GM23248 (cell line): ENCODE results near the gene RAB43. TPM values are rescaled to one million over a fixed set of nuclear protein-coding genes. Genes with fewer than 3 reads are reported as not detected.

Experiments used
- DNase-seq: peaks from one replicate; pipeline ENCODE4 v3.0.0-alpha.2; 2015
- H2AFZ ChIP-seq: fragments of 200-600 bp; sonication (generic); 2 replicates; pipeline ENCODE4 v1.6.1; 2016; ENCODE audit warnings: antibody characterized with exemption
- H3F3A ChIP-seq: fragments of 200-600 bp; sonication (generic); 2 replicates; pipeline ENCODE4 v1.6.1; 2016; ENCODE audit warnings: mild to moderate bottlenecking, antibody characterized with exemption, mixed run types; ENCODE audit not compliant: insufficient read depth
- H3K27ac ChIP-seq: fragments of 200-600 bp; sonication (generic); 2 replicates; pipeline ENCODE4 v1.5.1; 2016; ENCODE audit warnings: mild to moderate bottlenecking
- H3K27me3 ChIP-seq: fragments of 200-600 bp; sonication (generic); replicated peaks from 2 replicates; pipeline ENCODE4 v1.6.1; 2016; ENCODE audit warnings: mild to moderate bottlenecking; ENCODE audit not compliant: insufficient read depth
- H3K36me3 ChIP-seq: fragments of 200-600 bp; sonication (generic); 2 replicates; pipeline ENCODE4 v1.6.1; 2016; ENCODE audit warnings: low read depth, mild to moderate bottlenecking
- H3K4me1 ChIP-seq: fragments of 200-600 bp; sonication (generic); 2 replicates; pipeline ENCODE4 v1.6.1; 2016; ENCODE audit warnings: mild to moderate bottlenecking; ENCODE audit not compliant: insufficient read depth
- H3K4me2 ChIP-seq: fragments of 200-600 bp; sonication (generic); one replicate; pipeline ENCODE4 v1.6.1; 2016; ENCODE audit warnings: mild to moderate bottlenecking; ENCODE audit not compliant: unreplicated experiment
- H3K4me3 ChIP-seq: fragments of 200-600 bp; sonication (generic); 2 replicates; pipeline ENCODE4 v1.5.1; 2016; ENCODE audit warnings: mild to moderate bottlenecking
- H3K79me2 ChIP-seq: fragments of 200-600 bp; sonication (generic); 2 replicates; pipeline ENCODE4 v1.6.1; 2016; ENCODE audit warnings: mild to moderate bottlenecking; ENCODE audit not compliant: insufficient read depth
- H3K9ac ChIP-seq: fragments of 200-600 bp; sonication (generic); 2 replicates; pipeline ENCODE4 v1.6.1; 2016; ENCODE audit warnings: mild to moderate bottlenecking
- H3K9me2 ChIP-seq: fragments of 200-600 bp; sonication (generic); 2 replicates; pipeline ENCODE4 v1.6.1; 2016; ENCODE audit warnings: mixed run types, mild to moderate bottlenecking, moderate library complexity; ENCODE audit not compliant: insufficient read depth
- H3K9me3 ChIP-seq: fragments of 200-600 bp; sonication (generic); one replicate; pipeline ENCODE4 v1.6.1; 2017; ENCODE audit warnings: low read depth
- H4K20me1 ChIP-seq: fragments of 200-600 bp; sonication (generic); 2 replicates; pipeline ENCODE4 v1.6.0; 2016; ENCODE audit not compliant: insufficient read depth
- EZH2 ChIP-seq: fragments of 200-600 bp; sonication (generic); IDR thresholded peaks from 2 replicates; pipeline ENCODE4 v1.6.1; 2018; ENCODE audit warnings: antibody characterized with exemption, mild to moderate bottlenecking; ENCODE audit not compliant: insufficient read depth, poor library complexity, severe bottlenecking
- EZH2phosphoT487 ChIP-seq: fragments of 200-600 bp; sonication (generic); IDR thresholded peaks from 2 replicates; pipeline ENCODE4 v1.6.1; 2018; ENCODE audit warnings: antibody characterized with exemption, moderate library complexity, mild to moderate bottlenecking, low read depth; ENCODE audit not compliant: insufficient read depth
- WGBS, 2 experiments: methylation state at CpG; one replicate each; pipeline ENCODE4 v1.1.6; 2015 to 2017; ENCODE audit warnings: low lambda C conversion rate in 2 of 2, low coverage in 1 of 2; ENCODE audit errors: missing lambda C conversion rate in 2 of 2; 5-methylcytosine and 5-hydroxymethylcytosine counted together
- in situ Hi-C: fragments of 300-500 bp; cut with MboI; formaldehyde crosslinking; loops from 2 replicates; pipeline ENCODE4 v1.15.0; 2020
- polyA plus RNA-seq: library from polyadenylated mRNA; unstranded; fragments of >200 nt; fragmentation: Nextera tagmentation; extraction: Ambion mirVana; gene quantifications from 2 replicates; pipeline ENCODE4 v1.2.1, GENCODE V29; 2016
- total RNA-seq: library from RNA; depleted of rRNA; stranded (reverse); fragments of >200 nt; shearing (Covaris generic); gene quantifications from 2 replicates; pipeline ENCODE4 v1.2.3, GENCODE V29; 2014

The RAB43 gene
- total and polyA plus RNA-seq, 2 experiments from 2014 or later, result 6.9 to 19.7 TPM

- H3K27me3 ChIP-seq, result peaks cover 3% of the 10 kb centered on the region; the same call in 1 of the 2 replicates
- in situ Hi-C loops, result no loop called here
- H3K4me3 ChIP-seq, result no peak overlapping the region
- no peaks in the 10 kb centered on the region for H3K9me3 ChIP-seq
- no peaks in the 10 kb centered on the region for H3K36me3 ChIP-seq
- TF ChIP-seq EZH2, result no peak
- TF ChIP-seq EZH2phosphoT487, result no peak
- H3F3A ChIP-seq, result no peaks in the 10 kb centered on the region
- DNase-seq, result no peak
- H3K4me1 ChIP-seq, result 0 out of 2 replicates have a peak, but pooled peaks cover 2% of the 10 kb centered on the region
- no peak overlapping the region for H2AFZ ChIP-seq
- H3K79me2 ChIP-seq, result no peaks in the 10 kb centered on the region
- H3K4me2 ChIP-seq, result no peak overlapping the region
- WGBS, 2 experiments, result 67 to 71% methylated on average over 4 of the region's 4 CpGs
- no peak overlapping the region for H3K27ac ChIP-seq
- no peaks in the 10 kb centered on the region for H3K9me2 ChIP-seq
- no peak overlapping the region for H3K9ac ChIP-seq
- no peaks in the 10 kb centered on the region for H4K20me1 ChIP-seq
These were observed 63.0 kb downstream of the RAB43 start for GRCh38 chr3:129058441-129059200.

DNA sequence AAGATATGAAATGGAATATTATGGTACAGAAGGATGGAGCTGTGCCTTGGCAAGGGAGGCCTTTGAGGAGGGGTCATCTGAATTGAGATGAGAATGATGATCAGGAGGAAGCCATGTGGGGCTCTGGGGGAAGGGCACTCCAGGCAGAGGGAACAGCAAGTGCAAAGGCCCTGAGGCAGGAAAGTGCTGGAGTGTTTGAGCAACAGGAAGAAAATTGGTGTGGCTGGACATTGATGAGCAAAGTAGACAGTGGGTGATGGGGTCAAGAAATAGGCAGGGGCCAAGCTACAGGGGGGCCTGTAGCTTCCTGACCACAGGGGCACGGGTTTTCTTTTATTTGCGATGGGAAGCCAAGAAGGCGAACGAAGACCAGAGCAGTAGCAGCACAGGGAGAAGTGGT, 64.4 kb downstream of the RAB43 start:
- Histone ChIP-seq H3K4me1 (0 out of 2 replicates have a peak, but pooled peaks cover 3% of the 10 kb centered on the region), H3K4me3 (no peak overlapping the region), H4K20me1 (no peaks in the 10 kb centered on the region), H3K4me2 (no peak overlapping the region), H2AFZ (no peak overlapping the region), H3K27ac (no peak overlapping the region), H3K36me3 (no peaks in the 10 kb centered on the region), H3K79me2 (no peaks in the 10 kb centered on the region), H3K9ac (no peak overlapping the region), H3K9me2 (no peaks in the 10 kb centered on the region), H3K9me3 (no peaks in the 10 kb centered on the region), H3K27me3 (peaks cover 3% of the 10 kb centered on the region; the same call in 1 of the 2 replicates), H3F3A (no peaks in the 10 kb centered on the region)
- 71 to 76% methylated on average over 4 of the region's 4 CpGs for WGBS, 2 experiments
- in situ Hi-C loops, result no loop called here
- TF ChIP-seq EZH2 (no peak), EZH2phosphoT487 (no peak)
- no peak for DNase-seq

GRCh38 chr3:129056451-129057173, 65.0 kb downstream of the RAB43 start:
- Histone ChIP-seq H3K9me2 (no peaks in the 10 kb centered on the region), H3K79me2 (no peaks in the 10 kb centered on the region), H3K36me3 (no peaks in the 10 kb centered on the region), H3K4me2 (no peak overlapping the region), H2AFZ (no peak overlapping the region), H3K27me3 (peaks cover 3% of the 10 kb centered on the region; the same call in 1 of the 2 replicates), H3K4me1 (0 out of 2 replicates have a peak, but pooled peaks cover 3% of the 10 kb centered on the region), H4K20me1 (no peaks in the 10 kb centered on the region), H3F3A (no peaks in the 10 kb centered on the region; the same call in 1 of the 2 replicates), H3K9ac (no peak overlapping the region), H3K4me3 (no peak overlapping the region), H3K27ac (no peak overlapping the region), H3K9me3 (no peaks in the 10 kb centered on the region)
- WGBS, 2 experiments, result 49 to 59% methylated on average over 9 of the region's 9 CpGs
- TF ChIP-seq EZH2, result no peak
- TF ChIP-seq EZH2phosphoT487, result no peak
- DNase-seq, result no peak
- in situ Hi-C loops, result no loop called here

- Histone ChIP-seq H3K9me3 (no peaks in the 10 kb centered on the region), H3K4me3 (no peak overlapping the region), H2AFZ (no peak overlapping the region), H3K27ac (no peak overlapping the region), H3K9ac (no peak overlapping the region), H3K9me2 (no peaks in the 10 kb centered on the region), H3K27me3 (no peaks in the 10 kb centered on the region; the same call in 1 of the 2 replicates), H3K4me2 (no peak overlapping the region), H3F3A (no peaks in the 10 kb centered on the region; the same call in 1 of the 2 replicates), H3K4me1 (0 out of 2 replicates have a peak, but pooled peaks cover 3% of the 10 kb centered on the region), H3K36me3 (no peaks in the 10 kb centered on the region), H4K20me1 (no peaks in the 10 kb centered on the region), H3K79me2 (no peaks in the 10 kb centered on the region)
- in situ Hi-C loops, result no loop called here
- 88 to 94% methylated on average over 3 of the region's 3 CpGs for WGBS, 2 experiments
- DNase-seq, result no peak
- TF ChIP-seq EZH2 (no peak), EZH2phosphoT487 (no peak)
These were observed 66.9 kb downstream of the RAB43 start for GRCh38 chr3:129054605-129055104.
